Heart left ventricle (tissue), 13 donors: Measurements from ENCODE around the gene CFAP45.

Experiments used
- POLR2A ChIP-seq, 2 donors: fragments of 450-650 bp; IDR thresholded peaks; one replicate each; pipeline ENCODE4 v1.6.1; 2017; ENCODE audit warnings: antibody characterized with exemption in 2 of 2, mild to moderate bottlenecking in 2 of 2, moderate library complexity in 2 of 2
- TF ChIP-seq, protein P1 (sequence below), 12 donors: fragments of 200-600 bp; sonication (generic) in 4 of 12; IDR thresholded peaks; one replicate each; pipeline versions ENCODE4 v1.5.0 to v1.8.0; 2018 to 2022; ENCODE audit warnings: antibody characterized with exemption in 12 of 12, mild to moderate bottlenecking in 5 of 12
- donor health status: ischemic (EF 13 %, LVEDD 7.1; RV severe dilation, severe dysfunction).
- donor health status: DM: no; HTN: yes; CAD: no.
- donor health status: DM: no; HTN: no; CAD: no.
- donor health status: ischemic (EF 25% LVEDD 6.9; RV normal size, moderate dysfunction).
- donor health status: ischemic (EF 25% LVEDD 5.7; RV mildly dilated, moderate dysfunction).
- donor health status: ischemic (EF 35%, LVEDD 5.7; RV mildly dilated, moderate dysfunction).
- donor health status: nonischemic (EF 11% LVEDD 7.7; RV severe dilation, severe dysfunction).
- donor health status: DM: yes; HTN: yes; CAD: no.
- donor health status: PGD.
- donor health status: ischemic (EF 29% LVEDD 5.4; RV normal size, mild dysfunction).
- donor health status: nonischemic (EF 23%, LVEDD 6.1; RV moderate dilation, normal function).

GRCh38 chr1:159854693-159855192, 45.2 kb downstream of the CFAP45 start:
- TF ChIP-seq, protein P1, sequence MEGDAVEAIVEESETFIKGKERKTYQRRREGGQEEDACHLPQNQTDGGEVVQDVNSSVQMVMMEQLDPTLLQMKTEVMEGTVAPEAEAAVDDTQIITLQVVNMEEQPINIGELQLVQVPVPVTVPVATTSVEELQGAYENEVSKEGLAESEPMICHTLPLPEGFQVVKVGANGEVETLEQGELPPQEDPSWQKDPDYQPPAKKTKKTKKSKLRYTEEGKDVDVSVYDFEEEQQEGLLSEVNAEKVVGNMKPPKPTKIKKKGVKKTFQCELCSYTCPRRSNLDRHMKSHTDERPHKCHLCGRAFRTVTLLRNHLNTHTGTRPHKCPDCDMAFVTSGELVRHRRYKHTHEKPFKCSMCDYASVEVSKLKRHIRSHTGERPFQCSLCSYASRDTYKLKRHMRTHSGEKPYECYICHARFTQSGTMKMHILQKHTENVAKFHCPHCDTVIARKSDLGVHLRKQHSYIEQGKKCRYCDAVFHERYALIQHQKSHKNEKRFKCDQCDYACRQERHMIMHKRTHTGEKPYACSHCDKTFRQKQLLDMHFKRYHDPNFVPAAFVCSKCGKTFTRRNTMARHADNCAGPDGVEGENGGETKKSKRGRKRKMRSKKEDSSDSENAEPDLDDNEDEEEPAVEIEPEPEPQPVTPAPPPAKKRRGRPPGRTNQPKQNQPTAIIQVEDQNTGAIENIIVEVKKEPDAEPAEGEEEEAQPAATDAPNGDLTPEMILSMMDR (IDR thresholded peaks at IDR 0.05), result peak in 4 of 12 donors; percentile 13 to 36 (median 30)
- peak in 1 of 2 donors; percentile 87 for TF ChIP-seq POLR2A (IDR thresholded peaks at IDR 0.05)
